Chondrocyte (in vitro differentiated cells): ENCODE data around the gene FAM236B. TPM values are rescaled to one million over a fixed set of nuclear protein-coding genes. Genes with fewer than 3 reads are reported as not detected.
"Not testable (repeated sequence)": the region's sequence is repeated elsewhere in the genome, so short reads cannot be mapped to it uniquely, and the experiment has no call there.

ENCODE experiments used
- DNase-seq: peaks from one replicate; pipeline ENCODE4 v3.0.0; 2021; ENCODE audit warnings: mixed read lengths, low spot score
- H3K27ac Mint-ChIP-seq: one replicate; pipeline ENCODE4 v1.8.0; 2021; ENCODE audit warnings: mild to moderate bottlenecking, moderate library complexity, mixed read lengths; ENCODE audit not compliant: unreplicated experiment
- H3K27me3 Mint-ChIP-seq: 2 replicates; pipeline ENCODE4 v1.8.0; 2021; ENCODE audit warnings: low read depth, mixed read lengths
- H3K36me3 Mint-ChIP-seq: 2 replicates; pipeline ENCODE4 v1.8.0; 2021; ENCODE audit warnings: low read depth, mixed read lengths
- H3K4me1 Mint-ChIP-seq: 2 replicates; pipeline ENCODE4 v1.8.0; 2021; ENCODE audit warnings: low read depth, mild to moderate bottlenecking, mixed read lengths
- H3K4me3 Mint-ChIP-seq: one replicate; pipeline ENCODE4 v1.8.0; 2021; ENCODE audit warnings: mild to moderate bottlenecking, moderate library complexity, mixed read lengths; ENCODE audit not compliant: unreplicated experiment
- H3K9me3 Mint-ChIP-seq: 2 replicates; pipeline ENCODE4 v1.8.0; 2021; ENCODE audit warnings: low read depth, mixed read lengths
- total RNA-seq: library from RNA; stranded (reverse); gene quantifications from 3 replicates; pipeline ENCODE4 v1.2.1, GENCODE V29; 2021
- TF ChIP-seq, protein P1 (sequence below): fragments of 200-600 bp; sonication (generic); IDR thresholded peaks from 2 replicates; pipeline ENCODE4 v1.5.0; 2021; ENCODE audit warnings: antibody characterized with exemption, mild to moderate bottlenecking, moderate library complexity

FAM236B gene
- total RNA-seq, 1 donor from 2014 or later = not detected

DNA sequence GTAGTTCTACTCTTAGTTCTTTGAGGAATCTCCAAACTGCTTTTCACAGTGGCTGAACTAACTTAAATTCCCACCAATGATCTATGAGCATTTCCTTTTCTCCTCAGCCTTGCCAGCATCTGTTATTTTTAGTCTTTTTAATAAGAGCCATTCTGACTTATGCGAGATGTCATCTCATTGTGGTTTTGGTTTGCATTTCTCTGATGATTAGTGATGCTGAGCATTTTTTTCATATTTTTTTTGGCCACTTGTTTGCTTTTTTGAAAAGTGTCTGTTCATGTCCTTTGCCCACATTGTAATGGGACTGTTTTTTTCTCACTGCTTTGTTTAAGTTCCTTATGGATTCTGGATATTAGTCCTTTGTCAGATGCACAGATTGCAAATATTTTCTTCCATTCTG lies 46.9 kb downstream of the FAM236B start:
- Mint-ChIP-seq H3K4me1 (no peaks in the 10 kb centered on the region), H3K36me3 (no peaks in the 10 kb centered on the region), H3K27ac (no peak overlapping the region), H3K27me3 (peaks cover 2% of the 10 kb centered on the region), H3K4me3 (no peak overlapping the region), H3K9me3 (peaks cover 29% of the 10 kb centered on the region)
- no peak for DNase-seq
- TF ChIP-seq, protein P1, sequence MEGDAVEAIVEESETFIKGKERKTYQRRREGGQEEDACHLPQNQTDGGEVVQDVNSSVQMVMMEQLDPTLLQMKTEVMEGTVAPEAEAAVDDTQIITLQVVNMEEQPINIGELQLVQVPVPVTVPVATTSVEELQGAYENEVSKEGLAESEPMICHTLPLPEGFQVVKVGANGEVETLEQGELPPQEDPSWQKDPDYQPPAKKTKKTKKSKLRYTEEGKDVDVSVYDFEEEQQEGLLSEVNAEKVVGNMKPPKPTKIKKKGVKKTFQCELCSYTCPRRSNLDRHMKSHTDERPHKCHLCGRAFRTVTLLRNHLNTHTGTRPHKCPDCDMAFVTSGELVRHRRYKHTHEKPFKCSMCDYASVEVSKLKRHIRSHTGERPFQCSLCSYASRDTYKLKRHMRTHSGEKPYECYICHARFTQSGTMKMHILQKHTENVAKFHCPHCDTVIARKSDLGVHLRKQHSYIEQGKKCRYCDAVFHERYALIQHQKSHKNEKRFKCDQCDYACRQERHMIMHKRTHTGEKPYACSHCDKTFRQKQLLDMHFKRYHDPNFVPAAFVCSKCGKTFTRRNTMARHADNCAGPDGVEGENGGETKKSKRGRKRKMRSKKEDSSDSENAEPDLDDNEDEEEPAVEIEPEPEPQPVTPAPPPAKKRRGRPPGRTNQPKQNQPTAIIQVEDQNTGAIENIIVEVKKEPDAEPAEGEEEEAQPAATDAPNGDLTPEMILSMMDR = no peak

- peaks cover 25% of the 10 kb centered on the region for H3K9me3 Mint-ChIP-seq
- DNase-seq, H3K36me3 Mint-ChIP-seq, H3K27me3 Mint-ChIP-seq, H3K4me1 Mint-ChIP-seq, H3K4me3 Mint-ChIP-seq, H3K27ac Mint-ChIP-seq: not testable (repeated sequence)
Measured at GRCh38 chrX:72733636-72734035, 48.8 kb downstream of the FAM236B start.

Other genes starting within 250 kb of the FAM236B start
- gene HDAC8, start 209.8 kb downstream of the FAM236B start, total RNA-seq = 22.2 to 35.1 TPM (median 23.0 TPM) in 3 replicates
- gene PHKA1, start 68.4 kb downstream of the FAM236B start, total RNA-seq = 5.2 to 8.0 TPM (median 5.3 TPM) in 3 replicates
- not detected in 3 replicates for gene DMRTC1B, start 5.8 kb downstream of the FAM236B start, total RNA-seq
- not detected in 3 replicates for gene FAM236D, start 25.6 kb upstream of the FAM236B start, total RNA-seq
- gene FAM236C, start 130.0 kb upstream of the FAM236B start, total RNA-seq = not detected in 3 replicates
- not detected in 3 replicates for gene FAM236A, start 155.5 kb upstream of the FAM236B start, total RNA-seq
- not detected in 3 replicates for gene DMRTC1, start 161.2 kb upstream of the FAM236B start, total RNA-seq
- gene PABPC1L2B, start 220.3 kb upstream of the FAM236B start, total RNA-seq = not detected in 3 replicates